GM21390 (cell line): ENCODE measurements around the gene NAV2.

Experiments used
- ATAC-seq: cut with Tn5 transposase; IDR thresholded peaks from one replicate; pipeline ENCODE4 v1.9.1; 2021; ENCODE audit not compliant: unreplicated experiment

Gene NAV2

DNA sequence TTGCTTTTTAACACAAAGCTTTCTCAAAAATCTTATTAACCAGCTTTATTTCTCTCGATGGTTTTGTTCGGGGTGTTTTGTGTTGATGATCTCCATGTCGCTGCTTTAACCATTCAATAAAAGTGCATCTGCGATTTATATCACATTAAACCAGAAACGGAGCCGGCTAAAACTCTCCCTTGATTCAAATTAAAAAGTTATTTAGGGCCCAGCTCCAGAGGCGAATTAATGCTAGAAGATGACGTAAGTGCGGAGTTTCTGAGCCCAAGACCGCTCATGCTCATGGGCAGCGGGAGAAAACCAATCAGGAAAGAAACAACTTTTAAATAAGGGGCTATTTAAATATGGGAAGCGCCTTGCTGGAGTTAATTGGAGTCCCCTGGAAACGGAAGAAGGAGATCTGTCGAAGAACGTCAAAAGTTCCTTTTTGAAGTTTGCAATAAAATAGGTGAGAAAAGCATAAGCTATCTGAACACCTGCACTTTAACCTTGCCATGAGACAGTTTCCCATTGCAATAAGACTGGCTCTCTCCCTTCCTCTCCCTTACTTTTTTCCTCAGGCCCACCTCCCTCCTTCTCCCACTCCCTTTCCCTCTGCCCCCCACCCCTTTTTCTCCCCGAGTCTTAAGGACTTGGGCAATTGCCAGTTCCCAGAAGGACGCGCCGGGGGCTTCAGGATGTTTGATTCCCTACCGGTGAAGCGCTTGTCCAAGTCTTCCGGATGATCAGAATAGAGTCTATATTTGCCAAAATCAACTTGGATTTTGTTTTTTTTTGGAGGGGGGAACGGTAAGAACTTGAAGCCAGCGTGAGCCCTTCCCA lies 449.5 kb downstream of the NAV2 start:
- no peak for ATAC-seq

DNA sequence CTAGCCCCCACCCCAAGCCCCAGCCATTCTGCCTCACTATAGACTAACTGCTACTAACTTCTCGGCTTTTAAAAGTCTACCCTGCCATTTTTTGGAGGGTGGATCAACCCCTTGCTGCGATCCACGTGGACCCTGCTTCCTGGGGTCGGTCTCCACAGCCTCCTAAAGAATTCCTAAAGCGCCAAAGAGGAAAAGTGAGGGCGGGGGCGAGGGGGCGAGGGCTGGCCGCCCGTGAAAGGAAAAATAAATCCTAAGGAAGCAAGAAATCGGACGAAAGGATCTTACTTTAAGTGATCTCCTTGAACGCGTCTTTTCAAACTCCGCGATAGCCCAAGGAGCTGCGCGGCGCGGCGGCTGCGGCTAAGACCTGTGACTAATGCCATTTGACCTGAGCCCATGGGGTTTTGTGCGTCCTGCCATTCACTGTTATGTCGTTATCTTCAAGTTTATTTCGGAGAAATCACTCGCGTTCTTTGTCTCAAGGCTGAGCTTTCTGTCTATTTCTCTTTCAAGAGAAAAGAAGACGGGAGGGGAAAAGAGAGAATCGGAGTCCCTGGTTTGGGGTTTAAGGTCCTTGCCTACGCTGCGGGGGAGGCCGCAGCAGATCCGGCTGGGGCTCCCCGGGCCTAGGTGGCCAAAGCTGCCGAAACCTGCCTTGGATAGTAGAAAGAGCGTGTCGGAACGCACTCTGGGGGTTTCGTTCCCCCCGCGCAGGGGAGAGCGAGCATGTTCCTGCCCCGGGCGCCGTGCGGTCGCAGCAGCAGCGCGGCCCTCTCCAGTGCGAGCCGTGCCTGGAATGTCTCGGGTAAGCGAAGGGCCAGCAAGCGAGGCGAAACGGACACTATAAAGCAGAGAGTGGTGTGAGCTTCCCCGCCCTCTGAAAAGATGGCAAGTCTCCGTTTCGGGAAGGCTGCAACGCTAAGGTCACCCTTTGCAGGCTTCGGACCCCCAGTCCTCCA lies 450.5 kb downstream of the NAV2 start:
- ATAC-seq = no peak

DNA sequence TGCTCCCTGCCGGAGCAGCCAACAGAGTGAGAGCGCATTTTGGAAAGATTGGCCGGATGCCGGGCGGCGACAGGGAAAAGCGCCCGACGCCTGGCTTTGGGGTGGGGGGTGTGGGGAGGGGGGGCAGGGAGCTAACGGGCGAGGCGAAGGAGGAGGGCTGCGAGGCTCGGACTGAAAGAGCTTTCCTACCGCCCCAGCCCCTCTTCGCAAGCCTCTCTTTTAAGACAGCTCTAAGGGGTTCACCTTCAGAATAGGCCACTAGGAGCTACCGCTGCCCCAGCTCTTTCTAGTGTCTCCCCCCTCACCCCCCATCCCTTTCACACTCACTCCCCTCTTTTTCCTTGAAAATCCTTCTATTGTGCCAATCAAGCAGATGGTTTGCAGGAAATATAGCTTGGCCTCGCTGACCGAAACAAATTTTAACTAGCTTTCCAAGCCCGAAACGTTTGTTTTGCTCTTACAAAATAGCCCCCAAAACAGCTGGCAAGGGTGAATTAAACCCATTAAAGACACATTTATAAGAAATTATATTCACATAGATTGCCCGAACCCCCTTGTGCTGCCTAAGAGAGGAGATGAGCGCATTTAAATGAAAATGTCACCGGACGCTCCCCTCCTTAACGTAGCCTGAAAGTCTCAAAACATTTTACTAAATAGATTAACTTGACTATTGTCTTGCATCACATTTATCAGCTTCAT lies 451.3 kb downstream of the NAV2 start:
- ATAC-seq = no peak
